Glomerular endothelial cell (primary cell): ENCODE measurements around the gene REG3A. TPM values are rescaled to one million over a fixed set of nuclear protein-coding genes. Genes with fewer than 3 reads are reported as not detected.

Source experiments
- DNase-seq: peaks from one replicate; pipeline ENCODE4 v3.0.0-alpha.2; 2011; ENCODE audit warnings: low read depth, low spot score; ENCODE audit errors: extremely low read depth
- total RNA-seq: library from RNA; depleted of rRNA; stranded (reverse); fragments of >200 nt; gene quantifications from 2 replicates; pipeline ENCODE4 v1.2.3, GENCODE V29; 2015

Gene REG3A
- not detected in 2 replicates for total RNA-seq

DNA sequence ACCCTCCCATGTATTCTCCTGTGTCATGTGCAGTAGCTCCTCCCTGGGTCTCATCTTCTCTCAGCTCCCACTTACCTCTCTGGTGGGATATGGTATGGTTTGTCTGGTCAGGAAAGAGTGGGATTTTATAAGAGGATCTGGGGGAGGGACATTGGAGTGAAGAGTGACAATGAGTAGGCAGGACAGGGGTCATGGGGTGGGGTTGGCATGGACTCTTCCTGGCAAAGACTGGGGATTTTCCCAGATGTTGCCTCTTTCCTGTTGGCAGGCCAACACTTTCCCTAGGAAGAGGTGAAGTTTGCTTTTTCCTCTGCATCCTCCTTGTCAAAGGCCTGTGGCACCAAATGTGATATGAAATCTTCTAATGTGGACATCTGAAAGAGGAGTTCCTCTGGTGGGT, at the start of gene REG3A:
Gene REG3A, minus strand, starts transcription at position 101 of the 400 bp plus-strand sequence. CDS start 348 bp downstream, outside the sequence.
- DNase-seq: no peak

DNA sequence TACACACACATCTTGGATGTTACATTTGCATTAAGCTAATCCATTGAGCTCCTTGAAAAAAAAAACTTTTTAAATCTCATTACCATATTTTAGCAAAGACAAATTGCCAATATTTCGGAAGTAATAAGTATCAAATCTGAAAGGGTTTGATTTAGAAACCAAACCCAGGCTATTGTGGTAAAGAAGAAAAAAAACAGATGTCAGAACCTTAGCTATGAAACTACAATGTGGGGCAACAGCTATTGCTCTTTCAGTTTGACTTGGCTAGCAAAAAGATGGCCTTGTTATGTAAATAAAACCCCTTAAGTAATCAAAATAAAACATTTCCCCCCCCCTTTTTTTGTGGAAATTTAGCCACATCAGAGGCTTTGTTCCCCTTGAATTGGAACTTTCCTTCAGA, 41.2 kb upstream of the REG3A start:
- DNase-seq: no peak

DNA sequence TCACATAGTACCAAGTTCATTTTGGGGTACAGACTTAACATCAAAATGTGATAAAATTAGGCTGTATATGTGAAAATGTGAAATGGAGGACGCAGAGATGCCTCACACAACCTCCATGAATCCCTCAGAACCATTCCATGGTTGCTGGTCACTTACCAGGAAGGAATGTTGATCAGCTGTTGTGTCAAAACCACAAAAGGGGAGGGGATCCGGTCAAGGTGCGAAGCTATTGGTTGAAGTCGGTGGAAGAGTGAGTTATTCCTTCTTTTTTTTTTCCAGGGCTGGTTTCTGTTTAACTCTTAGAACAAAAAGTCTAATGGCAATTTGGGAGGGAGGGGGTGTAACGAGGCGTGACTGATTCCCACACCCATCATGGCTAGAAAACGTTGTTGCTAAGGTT, 32.3 kb upstream of the REG3A start:
- DNase-seq: no peak

DNA sequence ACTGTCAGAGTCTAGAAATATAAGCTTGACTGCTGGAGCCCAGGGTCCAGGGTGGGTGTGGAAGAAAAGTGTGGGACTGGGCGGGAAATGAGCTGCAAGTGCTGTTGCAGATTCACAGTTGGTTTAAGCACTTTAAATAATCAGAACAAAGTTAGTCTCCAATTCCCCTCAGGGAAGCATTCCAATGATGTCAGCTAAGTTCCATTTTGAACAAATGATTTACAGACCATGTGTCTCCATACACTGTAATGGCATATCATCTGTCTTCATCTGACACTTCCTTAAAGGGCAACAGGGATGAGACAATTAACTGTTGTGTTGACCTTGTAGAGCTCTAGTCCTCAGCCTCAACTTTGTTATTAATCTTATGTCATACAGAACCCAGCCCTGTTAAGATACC, 31.5 kb upstream of the REG3A start:
- DNase-seq: no peak

DNA sequence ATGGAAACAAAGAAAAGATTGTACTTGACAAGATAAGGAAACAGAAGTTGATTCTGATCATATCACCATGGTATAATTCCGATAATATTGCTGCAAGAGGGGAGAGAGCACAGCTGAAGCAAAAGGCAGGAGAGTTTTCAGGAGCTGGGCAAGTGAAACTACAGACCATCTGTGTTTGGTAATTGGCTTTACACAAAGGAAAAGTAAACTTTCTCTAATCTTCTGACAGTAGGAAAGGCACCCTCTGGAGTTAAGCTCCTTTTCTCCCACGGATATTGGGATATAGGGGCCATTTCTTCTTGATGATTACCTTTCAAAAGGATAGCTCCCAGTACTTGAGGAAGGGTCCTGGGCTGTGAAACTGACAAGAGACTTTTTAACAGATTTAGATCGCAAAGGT, 29.9 kb upstream of the REG3A start:
- DNase-seq: no peak

DNA sequence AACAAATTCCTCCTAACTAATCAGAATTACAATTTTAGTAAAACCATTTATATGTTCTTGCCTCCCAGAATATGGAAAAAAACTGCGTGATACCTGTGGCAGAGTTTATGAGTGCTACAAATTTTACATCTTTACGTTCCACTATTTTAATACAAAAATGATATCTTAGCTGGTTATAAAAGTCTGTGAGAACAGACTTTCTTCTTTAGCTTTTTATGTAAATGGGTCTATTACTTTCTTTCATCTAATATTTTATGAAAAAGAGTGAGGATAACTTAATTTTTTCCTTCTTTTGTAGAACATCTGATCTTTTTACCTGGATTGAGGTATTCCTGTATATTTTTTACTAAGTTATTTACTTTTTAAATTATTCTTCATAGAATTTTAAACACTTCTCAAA, 22.1 kb upstream of the REG3A start:
- DNase-seq: no peak

DNA sequence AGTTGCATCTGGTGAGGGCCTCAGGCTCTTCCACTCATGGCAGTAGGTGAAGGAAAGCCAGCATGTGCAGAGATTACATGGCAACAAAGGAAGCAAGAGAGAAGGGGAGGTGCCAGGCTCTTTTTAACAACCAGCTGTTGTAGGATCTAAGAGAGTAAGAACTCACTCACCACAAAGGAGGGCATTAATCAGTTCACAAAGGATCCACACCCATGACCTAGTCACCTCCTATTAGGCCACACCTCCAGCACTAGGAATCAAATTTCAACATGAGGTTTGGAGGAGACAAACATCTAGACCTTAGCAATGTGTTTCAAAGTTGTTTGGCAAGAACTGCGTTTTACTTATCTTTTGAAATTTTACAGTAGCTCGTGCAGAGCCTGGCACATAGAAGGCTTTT, 20.5 kb upstream of the REG3A start:
- DNase-seq: no peak

DNA sequence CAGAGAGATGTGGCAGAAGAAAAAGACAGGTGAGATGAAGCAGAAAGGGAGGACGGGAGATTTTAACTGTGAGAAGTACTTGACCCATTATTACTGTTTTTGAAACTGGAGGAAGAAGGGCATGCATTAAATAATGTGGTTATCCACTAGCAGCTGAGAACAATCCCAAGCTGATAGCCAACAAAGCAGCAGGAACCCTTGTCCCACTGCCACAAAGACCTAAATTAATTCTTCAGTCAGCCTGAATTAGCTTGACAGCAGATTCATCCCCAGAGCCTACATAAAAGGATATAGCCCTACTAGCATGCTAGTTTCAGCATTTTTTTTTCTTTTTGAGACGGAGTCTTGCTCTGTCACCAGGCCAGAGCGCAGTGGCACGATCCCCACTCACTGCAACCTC, 19.5 kb upstream of the REG3A start:
- no peak for DNase-seq

DNA sequence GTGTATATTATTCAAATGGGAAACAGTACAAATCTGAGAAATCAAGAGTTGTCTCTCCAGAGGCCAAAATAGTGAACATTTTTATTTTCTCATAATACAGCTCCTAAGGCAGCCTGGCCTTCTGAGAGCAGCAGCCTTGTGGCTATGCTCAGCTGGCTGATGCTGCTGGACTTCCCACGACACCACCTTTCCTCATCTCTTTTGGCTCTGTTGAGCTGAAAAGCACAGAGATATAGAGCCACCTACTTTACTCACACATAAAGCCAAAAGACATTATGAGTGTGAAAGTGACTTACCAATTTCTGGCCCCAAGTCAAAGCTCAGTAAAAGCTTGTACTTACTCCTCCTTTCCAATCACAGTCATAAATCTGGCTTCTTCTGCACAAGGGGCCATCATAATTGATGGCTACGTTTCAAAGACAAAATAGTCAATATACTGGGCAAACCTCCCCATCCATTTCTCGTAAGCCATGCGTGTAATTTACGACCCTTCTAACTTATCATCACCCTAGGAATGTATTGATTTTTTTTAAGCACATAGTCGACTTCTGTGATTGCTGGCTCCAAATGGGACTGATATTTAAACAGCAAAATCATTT, 18.6 kb upstream of the REG3A start:
- DNase-seq: no peak

DNA sequence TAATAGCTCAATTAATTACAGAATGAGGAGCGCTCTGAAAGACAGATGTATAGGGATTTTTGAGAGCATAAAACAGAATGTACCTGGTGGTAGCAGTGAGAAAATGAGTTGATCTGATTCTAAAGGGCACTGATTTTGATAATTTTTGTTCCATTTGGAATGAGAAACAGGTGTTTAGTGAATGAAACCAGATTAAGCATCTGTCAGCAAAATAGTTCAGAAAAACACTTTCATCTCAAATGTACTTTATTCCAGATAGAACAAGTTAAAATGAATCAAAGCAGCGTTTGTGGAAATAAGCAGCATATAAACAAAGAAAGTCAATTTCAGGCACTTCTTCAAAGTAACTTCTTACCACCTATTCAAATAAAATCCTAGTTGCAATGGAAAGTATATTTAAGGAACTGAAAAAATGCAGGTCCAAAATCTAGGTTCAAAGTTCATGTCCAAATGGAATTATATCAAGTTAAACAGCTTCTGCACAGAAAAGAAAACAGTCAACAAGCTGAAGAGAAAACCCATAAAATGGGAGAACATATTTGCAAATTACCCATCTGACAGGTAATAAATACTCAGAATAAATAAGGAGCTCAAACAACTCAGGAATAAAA, 11.9 kb upstream of the REG3A start:
- no peak for DNase-seq

DNA sequence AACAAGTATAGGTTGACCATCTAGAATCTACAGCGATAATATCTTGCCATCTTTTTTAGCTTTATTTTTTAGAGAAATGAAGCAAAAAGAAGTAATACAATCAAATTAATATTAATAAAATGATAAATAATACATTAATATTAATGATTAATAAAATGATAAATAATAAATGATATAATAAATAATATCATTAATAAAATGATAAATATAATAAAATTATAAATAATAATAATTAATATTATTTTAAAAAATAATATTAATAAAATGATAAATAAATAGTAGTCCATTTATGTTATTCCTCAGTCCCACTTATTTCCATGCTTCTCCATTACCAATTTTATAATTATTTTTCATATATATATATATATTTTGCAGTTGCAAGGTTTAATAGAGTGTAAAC, 3.2 kb upstream of the REG3A start:
- no peak for DNase-seq

DNA sequence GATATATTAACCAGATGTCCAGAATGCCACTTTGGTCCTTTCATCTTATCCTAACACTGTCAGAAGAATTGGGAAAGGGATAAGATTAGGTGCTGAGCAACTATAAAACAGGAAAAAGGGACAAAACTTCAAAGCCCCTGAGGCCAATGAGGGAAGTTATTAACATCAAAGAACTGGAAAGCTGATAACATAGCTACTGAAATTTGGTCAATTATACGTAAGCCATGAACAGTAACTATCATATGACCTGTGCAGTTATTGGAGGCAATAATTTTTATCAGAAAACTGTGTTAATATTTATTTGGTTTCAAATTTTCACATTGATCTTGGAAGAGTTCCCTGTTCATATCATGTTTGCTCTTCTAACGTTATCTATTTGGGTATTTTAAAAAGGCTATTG, 2.6 kb upstream of the REG3A start:
- no peak for DNase-seq

DNA sequence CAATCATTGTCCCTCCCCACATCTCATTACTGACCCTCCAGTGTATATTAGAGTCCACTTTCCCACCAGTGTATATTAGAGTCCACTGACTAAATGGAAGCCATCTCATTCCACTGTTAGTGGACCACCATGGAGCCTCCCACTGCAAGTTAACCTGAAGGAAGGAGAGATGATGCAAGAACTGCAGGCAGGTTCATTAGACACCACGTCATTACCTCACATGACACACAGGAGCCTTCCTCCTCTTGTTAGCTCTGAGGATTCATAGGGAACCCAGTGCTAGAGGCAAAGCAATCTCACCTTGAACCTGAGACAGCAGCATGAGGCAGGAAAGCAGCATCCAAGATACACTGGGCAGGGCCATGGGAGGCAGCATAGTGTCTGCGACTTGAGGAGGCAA, 523 bp downstream of the REG3A start:
- no peak for DNase-seq

DNA sequence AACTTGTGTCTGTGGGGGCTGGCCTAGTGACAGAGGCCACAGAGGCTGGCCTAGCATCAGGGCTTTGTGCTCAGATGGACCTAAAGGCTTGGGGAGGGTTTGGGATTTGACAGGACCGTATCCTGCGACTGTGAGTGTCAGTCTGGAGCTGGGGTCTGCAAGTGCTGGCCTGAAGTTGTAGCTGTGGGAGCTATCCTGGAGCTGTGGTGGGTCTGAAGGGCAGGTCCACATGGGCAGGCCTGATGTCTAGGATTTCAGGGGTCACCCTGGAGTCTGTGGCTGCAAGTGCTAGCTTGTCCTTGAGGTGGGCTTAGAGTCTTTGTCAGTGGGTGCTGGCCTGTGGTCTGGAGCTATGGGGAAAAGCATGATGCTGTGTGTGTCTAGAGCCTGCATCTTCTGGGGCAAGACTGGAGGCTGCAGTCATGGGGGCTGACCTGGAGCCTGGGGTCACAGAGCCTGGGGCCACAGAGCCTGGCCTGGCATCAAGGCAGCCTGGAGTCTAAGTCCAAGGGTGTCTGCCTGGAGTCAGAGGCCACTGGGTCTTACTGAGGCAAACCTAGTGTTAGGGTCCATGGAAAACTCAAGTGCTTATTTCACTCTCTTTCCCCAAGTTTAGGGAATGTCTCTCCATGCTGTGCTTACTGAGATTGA, 3.6 kb downstream of the REG3A start:
- DNase-seq: no peak

DNA sequence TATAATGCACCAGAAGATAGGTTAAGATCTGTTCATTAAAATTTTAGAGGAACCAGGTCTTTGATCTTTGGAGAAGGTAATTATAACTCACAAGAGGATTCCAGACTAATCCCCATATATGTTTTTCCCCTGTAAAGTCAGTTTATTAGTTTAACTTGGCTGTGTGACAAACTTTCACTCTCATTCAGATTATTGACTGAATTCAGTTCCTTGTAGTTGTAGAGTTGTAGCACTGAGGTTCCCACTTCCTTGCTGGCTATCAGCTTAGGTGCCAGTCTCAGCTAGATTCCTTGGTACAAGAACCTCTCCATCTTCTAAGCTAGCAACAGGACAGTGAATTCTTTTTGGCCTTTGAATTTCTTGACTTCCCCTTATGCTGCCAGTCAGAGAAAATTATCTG, 20.1 kb downstream of the REG3A start:
- no peak for DNase-seq

DNA sequence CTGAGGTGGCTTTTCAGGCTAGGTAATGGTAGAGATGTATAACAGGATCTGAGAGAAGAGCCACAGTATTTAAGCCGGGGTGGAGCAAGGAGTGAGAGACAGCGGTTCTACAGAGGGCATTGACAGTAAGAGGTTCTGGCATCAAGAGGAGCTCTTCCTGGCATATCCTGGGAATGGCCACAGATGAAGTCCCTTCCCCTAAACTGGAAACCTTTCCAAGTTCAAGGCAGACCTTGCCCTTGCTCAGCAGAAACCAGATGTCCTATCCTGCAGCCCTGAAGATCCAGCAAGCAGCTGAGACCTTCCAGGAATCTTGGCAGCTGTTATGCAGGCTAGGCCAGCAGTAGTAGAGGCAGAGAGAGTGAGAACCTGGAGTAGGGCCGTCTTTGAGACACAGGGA, 21.2 kb downstream of the REG3A start:
- no peak for DNase-seq

DNA sequence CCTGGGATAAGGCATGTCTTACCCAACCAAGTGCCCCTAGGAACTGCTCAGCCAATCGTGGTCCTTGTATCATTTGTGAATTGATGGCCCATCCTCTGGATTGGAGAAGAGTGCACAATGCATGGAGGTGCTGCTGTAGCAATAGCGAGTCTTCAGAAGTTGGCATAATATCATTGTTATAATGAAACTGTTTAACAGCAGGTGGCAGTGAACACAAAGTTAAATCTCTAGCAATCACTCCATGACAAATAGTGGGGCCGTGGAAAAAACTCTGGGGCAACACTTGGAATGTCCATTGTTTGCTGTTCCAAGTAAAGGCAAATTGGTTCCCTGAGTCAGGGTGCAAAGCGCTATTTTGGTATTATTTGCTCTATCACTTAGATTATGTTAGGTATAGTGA, 27.9 kb downstream of the REG3A start:
- no peak for DNase-seq

DNA sequence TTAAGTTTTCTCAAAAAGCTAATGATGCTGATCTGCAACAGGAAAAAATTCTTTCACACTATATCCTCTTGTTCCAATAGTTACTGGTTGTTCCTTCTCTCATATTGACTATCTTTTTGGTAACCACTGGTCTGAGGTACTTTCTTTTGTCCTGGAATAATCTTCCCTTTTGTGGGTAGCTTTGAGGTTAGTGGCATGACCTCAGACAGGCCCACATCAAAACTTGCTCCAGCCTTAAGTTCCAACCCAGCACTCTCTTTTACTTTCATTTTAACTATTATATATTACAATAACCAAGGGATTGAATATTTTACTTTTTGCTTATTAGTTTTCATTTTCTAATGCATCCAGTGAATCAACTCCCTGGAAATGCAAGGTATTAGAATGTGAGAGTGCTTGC, 29.7 kb downstream of the REG3A start:
- no peak for DNase-seq

DNA sequence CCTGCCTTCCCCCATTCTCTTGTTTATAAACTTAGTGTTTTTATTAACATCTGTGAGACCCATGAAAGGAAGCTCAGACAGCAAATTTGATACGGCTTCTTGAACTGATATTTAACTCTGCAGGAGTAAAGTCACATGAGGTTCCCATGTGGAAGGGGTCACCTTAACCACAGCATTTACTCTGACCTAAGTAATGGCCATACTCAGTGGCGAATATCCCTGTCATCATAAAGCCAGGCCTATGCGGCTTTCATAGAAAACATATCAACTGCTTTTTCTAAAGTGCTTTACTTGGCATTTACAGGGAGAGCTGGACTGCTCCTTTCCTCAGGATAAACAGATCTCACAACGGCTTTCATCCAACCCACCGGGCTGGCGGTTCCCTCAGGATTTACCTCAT, 30.3 kb downstream of the REG3A start:
- DNase-seq: no peak

DNA sequence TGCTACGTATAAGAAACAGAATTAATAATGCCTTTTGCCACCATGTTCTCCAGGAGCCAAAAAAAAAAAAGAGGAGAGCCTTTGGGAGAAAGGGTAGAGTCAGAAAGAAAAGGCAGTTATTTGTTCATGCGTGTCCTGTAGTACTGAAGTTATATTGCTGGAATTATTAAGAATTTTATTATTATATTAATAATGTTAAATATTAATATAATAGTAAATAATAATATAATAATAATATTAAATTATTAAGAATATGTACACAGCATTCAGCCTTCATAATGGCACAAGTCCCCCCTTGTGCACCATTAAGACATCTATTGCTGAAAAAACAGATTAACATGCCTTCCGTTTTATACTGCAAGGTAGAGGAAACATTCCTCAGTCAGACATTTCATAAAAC, 31.1 kb downstream of the REG3A start:
- no peak for DNase-seq

DNA sequence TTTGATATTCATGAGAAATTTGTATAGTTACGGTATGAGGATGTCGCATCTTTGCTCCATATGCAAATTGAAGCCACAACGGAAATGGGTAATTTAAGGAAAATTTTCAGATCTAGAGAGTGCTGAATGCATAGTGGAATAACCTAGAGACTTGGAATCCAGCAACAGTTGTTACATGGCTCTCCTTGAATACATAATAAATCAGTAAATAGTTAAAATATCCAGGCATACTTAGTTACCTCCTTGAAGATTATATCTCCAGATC, 33.9 kb downstream of the REG3A start:
- DNase-seq: no peak

DNA sequence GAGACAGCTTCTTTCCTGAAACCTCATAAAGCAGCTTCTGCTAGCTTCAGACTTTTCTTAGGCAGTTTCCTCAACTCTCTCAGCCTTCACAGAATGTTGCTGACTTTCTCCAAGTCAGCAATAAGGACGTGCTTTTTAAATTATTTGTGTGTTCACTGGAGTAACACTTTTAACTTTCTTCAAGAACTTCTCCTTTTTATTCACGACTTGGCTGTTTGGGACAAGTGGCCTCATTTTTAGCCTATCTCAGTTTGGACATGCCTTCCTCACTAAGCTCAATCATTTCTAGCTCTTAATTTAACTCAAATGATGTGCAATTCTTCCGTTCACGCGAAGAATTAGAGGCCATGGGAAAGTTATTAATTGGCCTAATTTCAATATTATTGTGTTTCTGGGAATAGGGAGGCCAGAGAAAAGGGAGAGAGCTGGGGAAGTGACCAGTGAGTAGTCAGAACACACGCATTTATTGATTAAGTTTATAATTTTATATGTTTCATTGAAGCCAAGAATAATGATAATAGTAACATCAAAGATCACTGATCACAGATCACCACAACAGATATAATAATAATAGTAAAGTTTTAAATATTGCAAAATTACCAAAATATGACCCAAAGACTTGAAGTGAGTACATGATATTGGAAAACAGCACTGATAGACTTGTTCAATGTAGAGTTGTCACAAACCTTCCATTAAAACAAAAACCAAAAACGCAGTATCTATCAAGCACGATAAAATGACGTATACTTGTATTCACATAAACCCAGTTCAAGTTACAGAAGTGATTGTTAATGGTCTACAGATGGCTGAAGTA, 34.4 kb downstream of the REG3A start:
- no peak for DNase-seq
